Endothelial cell (in vitro differentiated cells): ENCODE results near the gene ZNF774. TPM values are rescaled to one million over a fixed set of nuclear protein-coding genes. Genes with fewer than 3 reads are reported as not detected.

Experiments used
- DNase-seq: peaks from one replicate; pipeline ENCODE4 v3.0.0; 2021; ENCODE audit warnings: low spot score
- H3K27ac Mint-ChIP-seq: one replicate; pipeline ENCODE4 v1.8.0; 2021; ENCODE audit warnings: mixed read lengths, inconsistent platforms; ENCODE audit not compliant: unreplicated experiment
- H3K27me3 Mint-ChIP-seq: one replicate; pipeline ENCODE4 v1.8.0; 2021; ENCODE audit warnings: mild to moderate bottlenecking, moderate library complexity, mixed read lengths, inconsistent platforms; ENCODE audit not compliant: unreplicated experiment
- H3K36me3 Mint-ChIP-seq: one replicate; pipeline ENCODE4 v1.8.0; 2021; ENCODE audit warnings: mild to moderate bottlenecking, low read depth, mixed read lengths, inconsistent platforms; ENCODE audit not compliant: unreplicated experiment
- H3K4me1 Mint-ChIP-seq: one replicate; pipeline ENCODE4 v1.8.0; 2021; ENCODE audit warnings: mild to moderate bottlenecking, mixed read lengths, inconsistent platforms; ENCODE audit not compliant: unreplicated experiment
- H3K4me3 Mint-ChIP-seq: one replicate; pipeline ENCODE4 v1.8.0; 2021; ENCODE audit warnings: mild to moderate bottlenecking, mixed read lengths, inconsistent platforms; ENCODE audit not compliant: unreplicated experiment
- H3K9me3 Mint-ChIP-seq: one replicate; pipeline ENCODE4 v1.8.0; 2021; ENCODE audit warnings: mixed read lengths, inconsistent platforms; ENCODE audit not compliant: unreplicated experiment
- CTCF ChIP-seq: fragments of 200-600 bp; sonication (generic); IDR thresholded peaks from one replicate; pipeline ENCODE4 v1.5.0; 2021; ENCODE audit warnings: antibody characterized with exemption; ENCODE audit not compliant: unreplicated experiment
- total RNA-seq: library from RNA; stranded (reverse); fragmentation: NEBNext Ultra II Directional; extraction: Animal tissue kit (Norgen Biotek cat#: 25700); gene quantifications from one replicate; pipeline ENCODE4 v1.2.1, GENCODE V29; 2021; ENCODE audit not compliant: unreplicated experiment

ZNF774 gene
- total RNA-seq, 1 donor from 2014 or later = 4.1 TPM

DNA sequence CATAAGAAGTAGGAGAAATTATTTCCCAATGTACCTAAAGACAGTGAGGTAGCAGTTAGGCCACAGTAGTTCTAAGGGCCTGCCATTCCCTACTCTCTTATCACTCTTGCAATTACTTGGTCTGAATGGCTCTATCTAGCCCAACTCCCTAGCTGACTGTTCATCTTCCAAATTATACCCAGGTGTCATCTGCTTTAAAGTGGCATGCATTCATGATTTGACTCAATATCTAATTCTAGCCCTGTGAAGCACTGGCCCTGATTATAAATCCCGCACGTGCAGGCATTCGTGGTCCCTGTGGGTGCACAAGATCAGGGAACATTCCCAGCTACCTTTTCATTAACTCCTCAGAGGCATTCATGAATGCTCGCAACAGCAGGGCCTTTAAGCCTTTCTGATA is 43.1 kb upstream of the ZNF774 start:
- H3K4me3 Mint-ChIP-seq = no peak overlapping the region

DNA sequence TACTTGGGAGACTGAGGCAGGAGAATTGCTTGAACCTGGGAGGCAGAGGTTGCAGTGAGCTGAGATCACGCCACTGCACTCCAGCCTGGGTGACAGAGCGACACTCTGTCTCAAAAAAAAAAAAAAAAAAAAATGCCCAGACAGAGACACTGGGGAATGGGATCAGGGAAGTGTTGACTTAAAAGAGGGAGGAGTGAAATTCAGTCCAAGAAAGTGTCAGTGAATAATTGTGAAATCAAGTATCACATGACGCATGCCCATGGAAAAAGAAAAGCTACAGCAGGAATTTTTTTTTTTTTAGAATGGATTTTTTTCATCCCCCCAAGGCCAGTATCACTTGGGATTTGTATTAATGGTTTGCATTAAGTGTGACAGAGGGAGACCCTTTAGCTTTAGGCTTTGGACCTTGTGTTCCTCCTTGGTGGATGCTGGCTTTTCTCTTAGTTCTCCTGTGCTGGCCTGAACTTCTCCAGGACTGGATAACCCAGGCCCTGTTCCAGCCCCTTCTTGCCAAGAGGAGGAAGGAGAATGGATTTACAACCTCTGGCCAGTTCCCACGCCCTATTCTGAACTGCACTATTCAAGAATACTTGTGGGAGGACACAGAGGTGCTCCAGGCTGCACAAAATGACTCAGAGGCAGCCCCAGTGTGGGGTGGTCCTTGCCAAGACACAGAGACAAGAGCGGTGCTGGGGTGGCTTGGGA is 36.7 kb upstream of the ZNF774 start:
- no peak for DNase-seq
- H3K36me3 Mint-ChIP-seq = no peaks in the 10 kb centered on the region
- H3K9me3 Mint-ChIP-seq = no peaks in the 10 kb centered on the region
- H3K27ac Mint-ChIP-seq = no peak overlapping the region
- H3K4me3 Mint-ChIP-seq = no peak overlapping the region
- TF ChIP-seq CTCF = no peak
- no peaks in the 10 kb centered on the region for H3K27me3 Mint-ChIP-seq
- H3K4me1 Mint-ChIP-seq = no peaks in the 10 kb centered on the region

More for the DNA sequence above, 43.1 kb upstream of the ZNF774 start:
- Mint-ChIP-seq H3K36me3 (no peaks in the 10 kb centered on the region), H3K4me1 (no peaks in the 10 kb centered on the region), H3K27ac (no peak overlapping the region), H3K9me3 (no peaks in the 10 kb centered on the region), H3K27me3 (no peaks in the 10 kb centered on the region)
- TF ChIP-seq CTCF = no peak
- DNase-seq = no peak

- TF ChIP-seq CTCF = no peak
- H3K4me3 Mint-ChIP-seq = no peak overlapping the region
- H3K36me3 Mint-ChIP-seq = no peaks in the 10 kb centered on the region
- H3K4me1 Mint-ChIP-seq = no peaks in the 10 kb centered on the region
- H3K9me3 Mint-ChIP-seq = no peaks in the 10 kb centered on the region
- H3K27ac Mint-ChIP-seq = no peak overlapping the region
- no peaks in the 10 kb centered on the region for H3K27me3 Mint-ChIP-seq
- DNase-seq = no peak
These were observed 35.9 kb upstream of the ZNF774 start for GRCh38 chr15:90316139-90316538.

DNA sequence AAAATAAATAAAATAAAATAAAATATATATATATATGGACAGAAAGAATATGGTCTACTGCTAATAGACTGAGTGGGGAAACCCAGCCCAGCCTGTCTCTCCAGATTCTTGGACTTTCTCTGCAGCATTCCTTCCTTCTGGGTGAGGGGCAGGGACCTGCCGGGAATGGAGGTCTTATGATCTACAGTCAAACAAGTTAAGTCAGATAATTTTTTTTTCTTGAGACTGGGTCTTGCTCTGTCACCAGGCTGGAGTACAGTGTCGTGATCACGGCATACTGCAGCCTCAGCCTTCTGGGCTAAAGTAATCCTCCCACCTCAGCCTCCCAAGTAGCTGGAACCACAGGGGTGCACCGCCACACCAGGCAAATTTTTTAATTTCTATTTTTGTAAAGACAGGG is 33.5 kb upstream of the ZNF774 start:
- no peak for TF ChIP-seq CTCF
- H3K27me3 Mint-ChIP-seq = no peaks in the 10 kb centered on the region
- H3K4me3 Mint-ChIP-seq = no peak overlapping the region
- no peaks in the 10 kb centered on the region for H3K4me1 Mint-ChIP-seq
- no peaks in the 10 kb centered on the region for H3K36me3 Mint-ChIP-seq
- H3K9me3 Mint-ChIP-seq = no peaks in the 10 kb centered on the region
- no peak overlapping the region for H3K27ac Mint-ChIP-seq
- no peak for DNase-seq

- H3K27ac Mint-ChIP-seq = no peak overlapping the region
- no peaks in the 10 kb centered on the region for H3K27me3 Mint-ChIP-seq
These were observed 31.8 kb upstream of the ZNF774 start for GRCh38 chr15:90320062-90320884.

More at GRCh38 chr15:90320062-90320884, 31.8 kb upstream of the ZNF774 start:
- Mint-ChIP-seq H3K4me1 (no peaks in the 10 kb centered on the region), H3K4me3 (no peak overlapping the region), H3K36me3 (no peaks in the 10 kb centered on the region), H3K9me3 (no peaks in the 10 kb centered on the region)
- peak; percentile 78 for DNase-seq
- TF ChIP-seq CTCF = peak; percentile 85
